OCI-LY7 (cell line): ENCODE measurements around the gene TNFSF15. TPM values are rescaled to one million over a fixed set of nuclear protein-coding genes. Genes with fewer than 3 reads are reported as not detected.

Source experiments
- BruUV-seq: library from RNA; stranded (reverse); fragments of 400-500 nt; replicated peaks from 2 replicates; lab custom pipeline; 2021; lab: Mats Ljungman, UMichigan
- CTCF ChIA-PET: fragments of 300-600 bp; sonication (Branson Sonifier 250); formaldehyde crosslinking; loops from one replicate; lab custom pipeline; 2022; ENCODE audit warnings: antibody characterized with exemption; ENCODE audit not compliant: unreplicated experiment; lab: Charles Lee
- POLR2A ChIA-PET: fragments of 300-600 bp; sonication (Branson Sonifier 250); formaldehyde crosslinking; loops from one replicate; lab custom pipeline; 2022; ENCODE audit warnings: antibody characterized with exemption; lab: Charles Lee
- DNase-seq: peaks from one replicate; pipeline ENCODE4 v3.0.0-alpha.2; 2015; ENCODE audit warnings: low spot score
- H2AFZ ChIP-seq: fragments of 200-600 bp; sonication (generic), shearing (Covaris generic); 2 replicates; pipeline ENCODE4 v1.6.1; 2014; ENCODE audit warnings: mild to moderate bottlenecking, antibody characterized with exemption, low read length, moderate library complexity
- H3K27ac ChIP-seq: fragments of 200-600 bp; sonication (generic); 2 replicates; pipeline ENCODE4 v1.5.1; 2014; ENCODE audit warnings: mixed run types, low read depth, mild to moderate bottlenecking, moderate library complexity, low read length, inconsistent platforms; ENCODE audit not compliant: poor library complexity, severe bottlenecking
- H3K36me3 ChIP-seq: fragments of 200-600 bp; sonication (generic); 2 replicates; pipeline ENCODE4 v1.6.1; 2014; ENCODE audit warnings: mild to moderate bottlenecking, antibody characterized with exemption, low read length, moderate library complexity, mixed read lengths; ENCODE audit not compliant: insufficient read depth
- H3K4me1 ChIP-seq: fragments of 200-600 bp; sonication (generic); 2 replicates; pipeline ENCODE4 v1.5.1; 2014; ENCODE audit warnings: mild to moderate bottlenecking, low read length; ENCODE audit not compliant: insufficient read depth, poor library complexity, severe bottlenecking
- H3K4me2 ChIP-seq: fragments of 200-600 bp; sonication (generic); 2 replicates; pipeline ENCODE4 v1.6.1; 2014; ENCODE audit warnings: mild to moderate bottlenecking, low read length
- H3K4me3 ChIP-seq: fragments of 200-600 bp; sonication (generic); 2 replicates; pipeline ENCODE4 v1.5.1; 2014; ENCODE audit warnings: mild to moderate bottlenecking, low read depth, low read length; ENCODE audit not compliant: poor library complexity, severe bottlenecking
- H3K79me2 ChIP-seq: fragments of 200-600 bp; sonication (generic); 2 replicates; pipeline ENCODE4 v1.6.1; 2016; ENCODE audit warnings: low read depth, mild to moderate bottlenecking, low read length, moderate library complexity, mixed read lengths; ENCODE audit not compliant: insufficient read depth
- H3K9me2 ChIP-seq: fragments of 200-600 bp; sonication (generic); 2 replicates; pipeline ENCODE4 v1.6.1; 2016; ENCODE audit warnings: mild to moderate bottlenecking, low read length, mixed read lengths; ENCODE audit not compliant: insufficient read depth
- H3K9me3 ChIP-seq: fragments of 200-600 bp; sonication (generic); 2 replicates; pipeline ENCODE4 v1.6.1; 2014; ENCODE audit warnings: mild to moderate bottlenecking, mixed run types, low read length, mixed read lengths
- H4K20me1 ChIP-seq: fragments of 200-600 bp; sonication (generic); 2 replicates; pipeline ENCODE4 v1.6.1; 2014; ENCODE audit warnings: mild to moderate bottlenecking, antibody characterized with exemption, low read length, moderate library complexity, mixed read lengths; ENCODE audit not compliant: insufficient read depth
- CTCF ChIP-seq: fragments of 200-600 bp; sonication (generic); conservative IDR thresholded peaks from 2 replicates; pipeline ENCODE4 v1.5.1; 2014; ENCODE audit warnings: mild to moderate bottlenecking, antibody characterized with exemption, low read length, moderate library complexity, mixed read lengths
- EZH2phosphoT487 ChIP-seq: fragments of 200-600 bp; sonication (generic); IDR thresholded peaks from 2 replicates; pipeline ENCODE4 v1.6.1; 2018; ENCODE audit warnings: low read depth, borderline replicate concordance, mild to moderate bottlenecking, mixed run types, antibody characterized with exemption, low read length, moderate library complexity, mixed read lengths
- intact Hi-C: fragments of 100-400 bp; cut with micrococcal nuclease; formaldehyde crosslinking; loops from one replicate; pipeline ENCODE4 v1.10.0; 2022; ENCODE audit not compliant: unreplicated experiment
- total RNA-seq, 2 experiments: library from RNA; depleted of rRNA in 1 of 2; stranded (reverse); fragments of >200 nt in 1 of 2; shearing (Covaris generic) in 1 of 2; gene quantifications; 2 replicates each; pipeline ENCODE4 v1.2.3, GENCODE V29; 2014 to 2022

TNFSF15 gene
- total RNA-seq, 2 experiments from 2014 or later, result 0.23 TPM; not detected in 1

GRCh38 chr9:114792396-114792795 is 13.4 kb downstream of the TNFSF15 start:
- CTCF ChIA-PET, result no interaction called here
- H3K9me2 ChIP-seq, result no peaks in the 10 kb centered on the region
- H3K27ac ChIP-seq, result no peak overlapping the region
- H2AFZ ChIP-seq, result no peak overlapping the region
- no TSS peak for BruUV-seq
- H3K36me3 ChIP-seq, result no peaks in the 10 kb centered on the region
- POLR2A ChIA-PET, result interaction anchor here (0.6 kb wide), 1 partner anchor 335 kb away, joined by 4 read pairs; no protein-coding TSS in a partner anchor
- no peak overlapping the region for H3K4me3 ChIP-seq
- H3K4me2 ChIP-seq, result no peak overlapping the region
- H3K9me3 ChIP-seq, result no peaks in the 10 kb centered on the region
- DNase-seq, result no peak
- H3K79me2 ChIP-seq, result no peaks in the 10 kb centered on the region
- no peaks in the 10 kb centered on the region for H4K20me1 ChIP-seq
- intact Hi-C loops, result no loop called here
- no peaks in the 10 kb centered on the region for H3K4me1 ChIP-seq
- no peak for TF ChIP-seq CTCF
- TF ChIP-seq EZH2phosphoT487, result no peak

- POLR2A ChIA-PET, result interaction anchor here (0.6 kb wide), 1 partner anchor 334 kb away, joined by 4 read pairs; no protein-coding TSS in a partner anchor
- no peaks in the 10 kb centered on the region for H3K9me3 ChIP-seq
- no peaks in the 10 kb centered on the region for H3K36me3 ChIP-seq
- H3K4me2 ChIP-seq, result no peak overlapping the region
- no peak for DNase-seq
- intact Hi-C loops, result no loop called here
- BruUV-seq, result no TSS peak
- H3K4me3 ChIP-seq, result no peak overlapping the region
- no peak for TF ChIP-seq EZH2phosphoT487
- no peak for TF ChIP-seq CTCF
- CTCF ChIA-PET, result no interaction called here
- H3K9me2 ChIP-seq, result no peaks in the 10 kb centered on the region
- H3K4me1 ChIP-seq, result no peaks in the 10 kb centered on the region
- H3K27ac ChIP-seq, result no peak overlapping the region
- no peaks in the 10 kb centered on the region for H3K79me2 ChIP-seq
- H2AFZ ChIP-seq, result no peak overlapping the region
- H4K20me1 ChIP-seq, result no peaks in the 10 kb centered on the region
Observed at GRCh38 chr9:114791736-114792135, 14.1 kb downstream of the TNFSF15 start.

- BruUV-seq, result no TSS peak
Observed at GRCh38 chr9:114791312-114791711, 14.5 kb downstream of the TNFSF15 start.

More at GRCh38 chr9:114791312-114791711, 14.5 kb downstream of the TNFSF15 start:
- ChIA-PET POLR2A (no interaction called here), CTCF (no interaction called here)
- Histone ChIP-seq H3K9me3 (no peaks in the 10 kb centered on the region), H3K4me1 (no peaks in the 10 kb centered on the region), H3K4me3 (no peak overlapping the region), H3K79me2 (no peaks in the 10 kb centered on the region), H3K36me3 (no peaks in the 10 kb centered on the region), H4K20me1 (no peaks in the 10 kb centered on the region), H3K27ac (no peak overlapping the region), H3K4me2 (no peak overlapping the region), H2AFZ (no peak overlapping the region), H3K9me2 (no peaks in the 10 kb centered on the region)
- no peak for DNase-seq
- intact Hi-C loops, result no loop called here
- TF ChIP-seq CTCF (no peak), EZH2phosphoT487 (no peak)
